ENCODE measurements around the gene ENG. TPM values are rescaled to one million over a fixed set of nuclear protein-coding genes. Genes with fewer than 3 reads are reported as not detected.

The ENG gene
- total RNA-seq, 2 experiments from 2014 or later, result 17.2 to 17.3 TPM

DNA sequence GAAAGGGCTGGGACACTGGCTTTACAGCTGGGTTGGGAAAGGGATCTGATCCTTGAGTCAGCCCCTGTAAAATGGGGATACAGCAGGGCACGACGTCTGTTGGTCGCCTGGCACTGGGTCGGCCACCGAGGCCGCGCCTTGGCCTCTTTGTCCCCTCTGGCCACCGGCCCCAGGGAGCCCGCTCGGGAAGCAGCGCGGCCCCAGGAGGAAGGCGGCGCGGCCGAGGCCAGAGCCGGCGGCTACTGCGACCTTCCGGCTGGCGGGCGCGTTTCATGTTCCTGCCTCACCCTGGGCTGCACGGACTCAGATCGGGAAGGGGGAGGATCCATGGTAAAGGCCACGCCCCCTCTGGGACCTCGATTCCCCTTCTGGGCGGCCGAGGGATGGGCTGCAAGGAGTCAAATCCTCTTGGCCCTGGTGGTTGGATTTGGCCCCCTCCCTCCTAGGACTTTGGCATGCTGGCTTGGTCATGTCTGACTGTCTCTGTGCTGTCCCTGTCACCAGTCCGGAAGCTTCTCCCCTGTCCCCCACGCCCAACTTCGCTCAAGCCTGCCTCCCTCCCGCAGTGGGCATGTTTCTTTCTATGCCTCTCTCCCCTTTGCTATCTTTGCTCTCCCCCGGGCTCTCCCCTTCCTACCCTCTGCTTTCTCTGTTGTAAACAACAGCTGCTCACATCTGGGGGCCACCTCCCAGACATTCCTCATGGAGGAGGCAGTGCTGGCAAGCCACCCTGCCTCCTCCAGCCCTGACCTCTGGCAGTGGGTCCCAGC lies 26.0 kb downstream of the ENG start:
- H3K4me3 Mint-ChIP-seq, result no peak overlapping the region
- no peaks in the 10 kb centered on the region for H3K27me3 Mint-ChIP-seq
- H3K27ac Mint-ChIP-seq, result no peak overlapping the region
- no peaks in the 10 kb centered on the region for H3K9me3 Mint-ChIP-seq
- DNase-seq, result no peak
- CTCF ChIA-PET, result no interaction called here
- H3K36me3 Mint-ChIP-seq (ENCODE audit: low read depth), result peaks cover 3% of the 10 kb centered on the region
- peaks cover 8% of the 10 kb centered on the region for H3K4me1 Mint-ChIP-seq
- POLR2A ChIA-PET, result no interaction called here

DNA sequence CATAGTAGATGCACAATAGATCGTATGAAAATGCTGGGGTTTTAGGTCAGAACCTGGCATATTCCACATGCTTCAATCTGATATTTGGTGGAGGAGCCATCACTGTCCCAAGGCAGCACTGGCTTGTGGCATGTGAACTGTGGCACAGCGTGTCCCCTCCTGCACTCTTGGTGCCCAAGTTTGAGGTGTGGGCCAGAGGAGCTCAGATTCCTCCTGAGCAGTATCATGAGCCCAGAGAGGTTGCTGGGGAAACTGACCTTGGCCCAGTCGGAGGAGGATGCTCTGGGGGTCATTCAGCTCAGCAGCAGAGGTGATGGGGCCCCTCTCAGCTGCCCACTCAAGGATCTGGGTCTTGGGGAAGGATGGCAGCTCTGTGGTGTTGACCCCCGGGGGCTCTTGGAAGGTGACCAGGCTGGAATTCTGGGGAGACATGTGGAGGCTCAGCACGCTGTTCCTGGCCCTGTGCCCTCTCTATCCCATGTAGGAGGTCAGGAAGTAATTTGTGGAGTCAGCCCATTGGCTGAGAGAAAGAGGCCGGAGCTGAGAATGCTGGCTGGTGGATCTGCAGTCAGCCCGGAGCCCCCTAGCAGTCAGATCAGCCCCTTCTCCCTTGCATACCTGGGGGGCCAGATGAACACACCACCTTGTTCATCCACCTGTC lies 28.1 kb downstream of the ENG start:
- ChIA-PET POLR2A (no interaction called here), CTCF (interaction anchor here (1.0 kb wide), 1 partner anchor 9 kb away, joined by 4 read pairs; no protein-coding TSS in a partner anchor)
- Mint-ChIP-seq H3K4me1 (no peaks in the 10 kb centered on the region), H3K27me3 (no peaks in the 10 kb centered on the region), H3K36me3 (ENCODE audit: low read depth) (peaks cover 3% of the 10 kb centered on the region), H3K27ac (no peak overlapping the region), H3K4me3 (no peak overlapping the region), H3K9me3 (no peaks in the 10 kb centered on the region)
- no peak for DNase-seq

DNA sequence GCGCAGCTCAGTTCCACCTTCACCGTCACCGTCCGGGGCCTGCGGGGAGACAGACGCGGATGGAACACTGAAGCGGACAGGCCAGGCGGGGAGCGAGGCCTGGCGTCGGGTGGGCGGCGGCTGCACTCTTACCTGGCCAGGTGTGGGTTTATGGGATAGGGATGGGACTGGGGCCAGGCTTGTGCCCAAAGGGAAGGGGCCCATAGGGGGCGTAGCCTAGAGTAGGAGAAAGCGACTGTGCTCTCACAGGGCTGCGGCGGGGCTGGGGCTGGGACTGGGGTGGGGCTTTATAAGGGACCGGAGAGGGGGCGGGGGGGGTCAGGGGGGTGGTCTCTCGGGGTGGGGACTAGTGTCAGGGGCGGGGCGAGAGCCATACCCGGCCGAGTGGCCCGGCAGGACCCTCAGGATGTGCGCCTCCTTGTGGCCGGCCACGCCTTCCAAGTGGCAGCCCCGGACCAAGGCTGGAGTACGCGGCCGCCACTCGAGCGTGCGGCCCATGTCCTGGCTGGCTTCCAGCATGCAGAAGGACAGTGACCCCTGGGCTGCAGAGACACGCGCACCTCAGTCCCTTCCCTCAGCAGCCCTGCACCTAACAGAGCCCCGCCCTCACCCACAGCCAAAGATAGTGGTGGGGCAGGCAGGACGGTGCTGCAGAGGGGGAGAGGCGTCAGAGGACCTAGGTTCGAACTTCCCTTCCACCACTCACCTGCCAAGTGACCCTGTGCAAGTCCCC lies 29.0 kb downstream of the ENG start:
- CTCF ChIA-PET, result interaction anchor here (1.0 to 1.1 kb wide), 2 partner anchors 8 to 27 kb away, joined by 4 to 6 read pairs; no protein-coding TSS in a partner anchor
- no peak overlapping the region for H3K27ac Mint-ChIP-seq
- no peaks in the 10 kb centered on the region for H3K9me3 Mint-ChIP-seq
- no peaks in the 10 kb centered on the region for H3K27me3 Mint-ChIP-seq
- no peaks in the 10 kb centered on the region for H3K4me1 Mint-ChIP-seq
- POLR2A ChIA-PET, result no interaction called here
- DNase-seq, result no peak
- peaks cover 3% of the 10 kb centered on the region for H3K36me3 Mint-ChIP-seq (ENCODE audit: low read depth)
- H3K4me3 Mint-ChIP-seq, result no peak overlapping the region

DNA sequence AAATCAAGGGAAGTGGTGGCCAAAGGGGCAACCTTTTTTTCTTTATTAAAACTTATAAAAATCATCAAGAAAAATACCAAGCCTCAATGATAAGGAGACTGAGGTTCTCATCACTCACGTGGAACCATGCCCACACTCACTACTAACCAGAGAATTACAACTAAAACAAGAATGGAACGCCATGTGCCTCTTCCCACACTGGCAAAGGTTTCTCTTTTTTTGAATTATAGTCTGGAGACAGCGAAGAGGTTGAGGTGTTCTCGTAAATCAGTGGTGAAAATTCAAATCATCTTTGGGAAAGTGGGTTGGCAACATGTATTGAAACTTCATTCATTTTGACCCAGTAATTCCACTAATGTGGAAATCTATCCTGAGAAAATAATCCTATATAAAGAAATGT lies 32.4 kb downstream of the ENG start:
- peaks cover 14% of the 10 kb centered on the region for H3K36me3 Mint-ChIP-seq (ENCODE audit: low read depth)
- POLR2A ChIA-PET, result no interaction called here

DNA sequence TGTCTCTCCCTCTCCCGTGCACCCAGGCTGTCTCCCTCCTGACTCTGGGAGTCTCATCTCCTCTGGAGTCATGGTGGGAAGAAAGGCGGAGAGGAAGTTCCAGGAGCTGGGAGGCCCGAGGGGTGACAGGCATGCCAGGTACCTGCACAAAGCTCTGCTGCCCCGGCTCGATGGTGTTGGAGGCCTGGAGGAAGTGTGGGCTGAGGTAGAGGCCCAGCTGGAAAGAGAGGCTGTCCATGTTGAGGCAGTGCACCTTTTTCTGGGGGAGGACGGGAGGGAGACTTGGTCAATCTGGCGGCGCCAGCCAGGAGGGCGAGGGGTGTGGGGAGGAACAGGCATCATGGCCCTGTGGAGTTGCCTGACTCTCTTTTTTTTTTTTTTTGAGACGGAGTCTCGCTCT lies 35.9 kb downstream of the ENG start:
- no peaks in the 10 kb centered on the region for H3K9me3 Mint-ChIP-seq
- no peak overlapping the region for H3K4me3 Mint-ChIP-seq
- POLR2A ChIA-PET, result interaction anchor here (0.7 kb wide), 1 partner anchor 71 kb away, joined by 7 read pairs; no protein-coding TSS in a partner anchor
- CTCF ChIA-PET, result interaction anchor here (0.5 kb wide), 1 partner anchor 52 kb away, joined by 3 read pairs; no protein-coding TSS in a partner anchor
- H3K36me3 Mint-ChIP-seq (ENCODE audit: low read depth), result peaks cover 11% of the 10 kb centered on the region
- H3K4me1 Mint-ChIP-seq, result no peaks in the 10 kb centered on the region
- H3K27ac Mint-ChIP-seq, result peak overlapping the region; percentile 33
- no peaks in the 10 kb centered on the region for H3K27me3 Mint-ChIP-seq
- no peak for DNase-seq

More for the DNA sequence above, 32.4 kb downstream of the ENG start:
- CTCF ChIA-PET, result interaction anchor here (0.6 kb wide), 1 partner anchor 23 kb away, joined by 4 read pairs; no protein-coding TSS in a partner anchor
- no peaks in the 10 kb centered on the region for H3K4me1 Mint-ChIP-seq
- no peak overlapping the region for H3K4me3 Mint-ChIP-seq
- no peak for DNase-seq
- H3K27ac Mint-ChIP-seq, result no peak overlapping the region
- H3K9me3 Mint-ChIP-seq, result no peaks in the 10 kb centered on the region
- H3K27me3 Mint-ChIP-seq, result no peaks in the 10 kb centered on the region

DNA sequence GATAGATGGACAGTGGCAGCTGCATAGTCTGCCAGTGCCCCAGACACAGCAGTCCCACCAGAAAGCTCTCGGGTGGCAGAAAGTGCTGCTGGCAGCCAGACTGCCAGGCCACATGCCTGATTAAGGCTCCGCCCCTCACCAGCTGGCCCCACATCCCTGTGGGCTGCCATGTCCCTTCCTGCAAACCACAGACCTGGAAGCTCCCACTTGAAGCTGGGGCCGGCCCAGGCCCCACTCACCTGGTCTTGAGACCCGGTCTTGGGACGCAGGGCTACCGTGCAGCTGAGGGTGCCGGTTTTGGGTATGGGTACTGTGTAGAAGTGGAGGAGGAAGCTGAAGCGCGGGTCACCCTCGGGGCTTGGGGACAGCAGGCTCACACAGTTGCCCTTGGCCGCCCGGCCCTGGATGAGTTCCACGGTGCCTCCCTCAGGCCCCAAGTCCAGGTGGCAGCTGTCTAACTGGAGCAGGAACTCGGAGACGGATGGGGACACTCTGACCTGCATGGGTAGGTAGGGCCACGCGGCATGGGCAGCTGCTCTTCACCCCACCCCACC lies 36.5 kb downstream of the ENG start:
- Mint-ChIP-seq H3K36me3 (ENCODE audit: low read depth) (peaks cover 11% of the 10 kb centered on the region), H3K27ac (no peak overlapping the region), H3K4me3 (no peak overlapping the region), H3K9me3 (no peaks in the 10 kb centered on the region), H3K27me3 (no peaks in the 10 kb centered on the region), H3K4me1 (no peaks in the 10 kb centered on the region)
- ChIA-PET CTCF (interaction anchor here (0.5 to 1.7 kb wide), 5 partner anchors 8 to 83 kb away, joined by 3 to 5 read pairs (median 4); partner anchors contain the start of gene TOR2A), POLR2A (no interaction called here)
- DNase-seq, result no peak

DNA sequence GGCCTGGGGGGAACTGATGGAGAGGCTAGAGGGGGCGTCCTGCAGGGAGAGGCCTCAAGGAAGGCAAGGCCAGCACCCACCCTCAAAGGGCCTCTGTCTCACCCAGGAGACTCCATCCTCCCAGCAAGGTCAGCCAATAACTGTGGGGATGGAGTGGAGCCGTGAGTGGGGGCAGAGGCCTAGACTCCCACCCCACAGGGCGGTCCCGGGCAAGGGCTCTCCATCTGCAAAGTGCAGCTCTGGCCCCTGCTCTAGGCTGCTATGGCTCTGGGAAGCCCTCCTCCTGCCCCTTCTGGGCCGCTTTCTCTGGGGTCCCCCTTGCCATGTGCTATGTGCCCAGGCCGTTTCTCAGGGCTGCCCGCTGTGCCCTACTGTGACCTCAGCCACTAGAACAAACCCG lies 37.7 kb downstream of the ENG start:
- H3K27ac Mint-ChIP-seq, result no peak overlapping the region
- no peak overlapping the region for H3K4me3 Mint-ChIP-seq
- no peak for DNase-seq
- no peaks in the 10 kb centered on the region for H3K27me3 Mint-ChIP-seq
- POLR2A ChIA-PET, result no interaction called here
- H3K4me1 Mint-ChIP-seq, result no peaks in the 10 kb centered on the region
- CTCF ChIA-PET, result interaction anchor here (1.5 to 1.7 kb wide), 2 partner anchors 15 to 82 kb away, joined by 5 read pairs; partner anchors contain the start of gene TOR2A
- no peaks in the 10 kb centered on the region for H3K9me3 Mint-ChIP-seq
- H3K36me3 Mint-ChIP-seq (ENCODE audit: low read depth), result peaks cover 11% of the 10 kb centered on the region

DNA sequence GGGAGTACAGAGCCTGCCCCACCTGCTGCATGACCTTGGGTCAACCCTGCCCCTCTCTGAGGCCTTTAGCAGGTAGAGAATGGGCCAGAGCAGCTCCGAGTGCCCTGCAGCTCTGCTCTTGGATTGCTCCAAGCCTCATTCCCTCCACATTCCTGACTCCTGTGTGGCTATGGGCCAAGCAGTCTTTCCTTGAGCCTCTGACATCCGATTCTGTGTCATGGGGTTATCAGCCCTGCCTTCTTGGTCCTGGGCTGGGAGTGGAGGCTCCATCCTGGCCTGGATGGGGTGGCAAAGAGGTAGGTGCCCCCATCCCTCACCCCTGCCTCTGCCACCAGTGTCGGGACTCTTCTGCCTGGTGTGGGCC lies 38.1 kb downstream of the ENG start:
- H3K27me3 Mint-ChIP-seq, result no peaks in the 10 kb centered on the region
- DNase-seq, result no peak
- POLR2A ChIA-PET, result no interaction called here
- H3K4me1 Mint-ChIP-seq, result no peaks in the 10 kb centered on the region
- CTCF ChIA-PET, result no interaction called here
- no peak overlapping the region for H3K27ac Mint-ChIP-seq
- no peak overlapping the region for H3K4me3 Mint-ChIP-seq
- H3K9me3 Mint-ChIP-seq, result no peaks in the 10 kb centered on the region
- H3K36me3 Mint-ChIP-seq (ENCODE audit: low read depth), result peaks cover 11% of the 10 kb centered on the region

DNA sequence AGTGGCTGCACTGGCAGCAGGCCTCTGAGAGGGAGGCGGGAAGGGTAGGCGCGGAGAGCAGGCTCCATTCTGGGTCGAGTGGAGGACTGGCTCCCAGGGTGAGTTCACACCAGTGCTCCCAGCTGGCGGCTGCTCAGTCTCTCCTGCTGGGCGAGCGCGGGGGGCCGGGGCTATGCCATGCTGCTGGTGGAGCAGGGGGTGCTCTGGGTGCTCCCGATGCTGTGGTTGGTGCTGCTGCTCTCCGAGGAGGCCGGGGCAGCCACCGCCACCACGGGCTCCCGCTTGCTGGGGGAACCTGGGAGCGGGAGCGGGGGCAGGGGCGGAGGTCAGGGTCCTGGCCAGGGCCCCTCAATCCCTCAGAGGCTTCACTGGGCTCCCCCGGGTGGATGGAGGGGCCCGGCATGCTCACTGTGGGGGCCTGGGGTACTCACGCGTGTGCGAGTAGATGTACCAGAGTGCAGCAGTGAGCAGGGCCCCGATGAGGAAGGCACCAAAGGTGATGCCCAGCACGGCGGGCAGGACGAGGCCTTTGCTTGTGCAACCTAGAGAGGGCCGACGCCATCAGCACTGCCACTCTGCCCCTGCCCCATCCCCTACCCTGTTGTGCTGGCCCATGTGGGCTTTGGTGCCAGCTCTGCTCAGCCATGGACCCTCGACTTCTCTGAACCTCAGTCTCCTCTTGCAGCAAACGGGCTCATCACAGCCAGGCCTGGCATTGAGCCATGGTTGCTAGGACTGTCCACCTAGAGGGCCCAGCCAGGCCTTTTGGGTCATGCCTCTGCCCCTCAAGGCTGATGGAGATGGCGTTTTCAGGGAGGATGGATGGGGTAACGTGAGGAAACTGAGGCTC lies 38.7 kb downstream of the ENG start:
- POLR2A ChIA-PET, result no interaction called here
- Mint-ChIP-seq H3K27me3 (no peaks in the 10 kb centered on the region), H3K27ac (peak overlapping the region; percentile 25)

DNA sequence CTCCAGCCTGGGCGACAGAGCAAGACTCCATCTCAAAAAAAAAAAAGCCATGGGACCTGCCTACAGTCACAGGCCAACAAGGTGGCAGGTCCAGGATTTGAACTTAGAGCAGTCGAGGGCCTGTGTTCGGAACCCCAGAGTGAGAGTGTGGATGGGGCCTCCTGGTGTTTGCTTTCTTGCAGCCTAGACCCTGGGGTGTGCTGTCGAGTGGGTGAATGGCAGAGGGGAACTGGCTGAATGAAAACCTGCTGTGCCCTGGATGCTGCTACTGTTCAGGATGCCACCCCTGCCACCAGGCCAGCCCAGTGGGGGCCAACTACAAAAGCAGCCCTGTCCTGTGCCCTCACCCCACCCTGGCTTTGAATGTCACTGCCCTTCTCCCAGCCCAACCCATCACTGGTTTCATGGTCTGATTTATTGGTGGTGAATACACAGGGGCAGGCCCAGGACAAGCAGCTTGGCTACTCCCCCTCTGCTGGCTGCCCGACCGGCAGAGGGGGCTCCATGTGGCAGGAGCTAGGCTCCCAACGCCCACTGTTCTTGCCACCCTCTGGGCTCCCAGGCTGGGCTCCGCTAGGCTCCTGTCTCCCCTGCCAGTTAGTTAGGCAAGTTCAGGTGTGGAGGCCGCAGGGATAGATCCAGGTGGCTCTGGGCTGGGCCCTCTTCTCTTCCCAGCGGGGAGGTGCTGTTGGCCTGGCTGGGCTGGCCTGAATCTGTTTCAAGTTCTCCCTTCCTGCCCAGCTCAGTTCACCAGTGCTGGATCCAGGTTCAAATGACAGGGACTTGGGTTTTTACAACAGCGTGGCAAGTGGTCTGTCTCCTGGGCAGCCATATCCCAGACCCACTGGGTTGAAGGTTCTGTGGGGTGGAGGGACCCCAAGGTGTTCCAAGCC lies 39.6 kb downstream of the ENG start:
- no peaks in the 10 kb centered on the region for H3K27me3 Mint-ChIP-seq
- H3K27ac Mint-ChIP-seq, result peak overlapping the region; percentile 25
- POLR2A ChIA-PET, result no interaction called here

More for the DNA sequence above, 38.7 kb downstream of the ENG start:
- no peak for DNase-seq
- H3K36me3 Mint-ChIP-seq (ENCODE audit: low read depth), result peaks cover 12% of the 10 kb centered on the region
- CTCF ChIA-PET, result no interaction called here
- H3K4me1 Mint-ChIP-seq, result no peaks in the 10 kb centered on the region
- no peak overlapping the region for H3K4me3 Mint-ChIP-seq
- H3K9me3 Mint-ChIP-seq, result no peaks in the 10 kb centered on the region

DNA sequence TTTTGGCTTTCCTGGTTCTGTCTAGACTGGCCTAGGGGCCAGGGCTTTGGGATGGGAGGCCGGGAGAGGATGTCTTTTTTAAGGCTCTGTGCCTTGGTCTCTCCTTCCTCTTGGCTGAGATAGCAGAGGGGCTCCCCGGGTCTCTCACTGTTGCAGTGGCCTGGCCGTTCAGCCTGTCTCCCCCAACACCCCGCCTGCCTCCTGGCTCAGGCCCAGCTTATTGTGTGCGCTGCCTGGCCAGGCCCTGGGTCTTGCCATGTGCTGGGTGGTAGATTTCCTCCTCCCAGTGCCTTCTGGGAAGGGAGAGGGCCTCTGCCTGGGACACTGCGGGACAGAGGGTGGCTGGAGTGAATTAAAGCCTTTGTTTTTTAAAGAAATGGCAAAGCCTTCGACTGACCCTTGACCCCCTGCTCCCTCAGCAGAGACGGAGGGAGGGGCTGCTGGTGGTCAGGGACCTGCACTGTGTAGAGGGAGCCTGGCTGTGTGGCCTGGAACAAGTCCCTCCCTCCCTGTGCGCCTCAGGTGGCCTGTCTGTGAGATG lies 40.7 kb downstream of the ENG start:
- CTCF ChIA-PET, result no interaction called here
- Mint-ChIP-seq H3K4me3 (no peak overlapping the region), H3K27ac (no peak overlapping the region), H3K9me3 (no peaks in the 10 kb centered on the region), H3K36me3 (ENCODE audit: low read depth) (peaks cover 27% of the 10 kb centered on the region), H3K27me3 (no peaks in the 10 kb centered on the region), H3K4me1 (peaks cover 9% of the 10 kb centered on the region)
- POLR2A ChIA-PET, result no interaction called here
- DNase-seq, result no peak

More for the DNA sequence above, 39.6 kb downstream of the ENG start:
- no peak for DNase-seq
- H3K4me3 Mint-ChIP-seq, result no peak overlapping the region
- H3K9me3 Mint-ChIP-seq, result no peaks in the 10 kb centered on the region
- peaks cover 21% of the 10 kb centered on the region for H3K36me3 Mint-ChIP-seq (ENCODE audit: low read depth)
- CTCF ChIA-PET, result no interaction called here
- H3K4me1 Mint-ChIP-seq, result peaks cover 3% of the 10 kb centered on the region
